Thyroid gland (tissue), 4 donors: ENCODE measurements around the gene RAP2C.

Experiments
- POLR2A ChIP-seq, 2 donors: fragments of 450-650 bp; IDR thresholded peaks; one replicate each; pipeline ENCODE4 v1.6.1; 2017; ENCODE audit warnings: antibody characterized with exemption in 2 of 2, mild to moderate bottlenecking in 2 of 2, moderate library complexity in 1 of 2
- TF ChIP-seq, protein P1 (sequence below), 6 experiments: fragments of 200-600 bp in 3 of 6; fragments of 450-650 bp in 3 of 6; sonication (generic) in 3 of 6; IDR thresholded peaks; one replicate each; pipeline ENCODE4 v1.5.1; 2016 to 2019; ENCODE audit warnings: antibody characterized with exemption in 6 of 6, mild to moderate bottlenecking in 2 of 6, inconsistent platforms in 1 of 6, moderate library complexity in 1 of 6

- no peak for TF ChIP-seq POLR2A (IDR thresholded peaks at IDR 0.05)
- TF ChIP-seq, protein P1, sequence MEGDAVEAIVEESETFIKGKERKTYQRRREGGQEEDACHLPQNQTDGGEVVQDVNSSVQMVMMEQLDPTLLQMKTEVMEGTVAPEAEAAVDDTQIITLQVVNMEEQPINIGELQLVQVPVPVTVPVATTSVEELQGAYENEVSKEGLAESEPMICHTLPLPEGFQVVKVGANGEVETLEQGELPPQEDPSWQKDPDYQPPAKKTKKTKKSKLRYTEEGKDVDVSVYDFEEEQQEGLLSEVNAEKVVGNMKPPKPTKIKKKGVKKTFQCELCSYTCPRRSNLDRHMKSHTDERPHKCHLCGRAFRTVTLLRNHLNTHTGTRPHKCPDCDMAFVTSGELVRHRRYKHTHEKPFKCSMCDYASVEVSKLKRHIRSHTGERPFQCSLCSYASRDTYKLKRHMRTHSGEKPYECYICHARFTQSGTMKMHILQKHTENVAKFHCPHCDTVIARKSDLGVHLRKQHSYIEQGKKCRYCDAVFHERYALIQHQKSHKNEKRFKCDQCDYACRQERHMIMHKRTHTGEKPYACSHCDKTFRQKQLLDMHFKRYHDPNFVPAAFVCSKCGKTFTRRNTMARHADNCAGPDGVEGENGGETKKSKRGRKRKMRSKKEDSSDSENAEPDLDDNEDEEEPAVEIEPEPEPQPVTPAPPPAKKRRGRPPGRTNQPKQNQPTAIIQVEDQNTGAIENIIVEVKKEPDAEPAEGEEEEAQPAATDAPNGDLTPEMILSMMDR (IDR thresholded peaks at IDR 0.05): no peak
Observed at GRCh38 chrX:132207996-132208395, 11.3 kb downstream of the RAP2C start.
